Fibroblast of gingiva (primary cell): ENCODE measurements around the gene TEKT3.

Source experiments
- DNase-seq: peaks from one replicate; pipeline ENCODE4 v3.0.0-alpha.2; 2011; ENCODE audit warnings: low read depth

TEKT3 gene

DNA sequence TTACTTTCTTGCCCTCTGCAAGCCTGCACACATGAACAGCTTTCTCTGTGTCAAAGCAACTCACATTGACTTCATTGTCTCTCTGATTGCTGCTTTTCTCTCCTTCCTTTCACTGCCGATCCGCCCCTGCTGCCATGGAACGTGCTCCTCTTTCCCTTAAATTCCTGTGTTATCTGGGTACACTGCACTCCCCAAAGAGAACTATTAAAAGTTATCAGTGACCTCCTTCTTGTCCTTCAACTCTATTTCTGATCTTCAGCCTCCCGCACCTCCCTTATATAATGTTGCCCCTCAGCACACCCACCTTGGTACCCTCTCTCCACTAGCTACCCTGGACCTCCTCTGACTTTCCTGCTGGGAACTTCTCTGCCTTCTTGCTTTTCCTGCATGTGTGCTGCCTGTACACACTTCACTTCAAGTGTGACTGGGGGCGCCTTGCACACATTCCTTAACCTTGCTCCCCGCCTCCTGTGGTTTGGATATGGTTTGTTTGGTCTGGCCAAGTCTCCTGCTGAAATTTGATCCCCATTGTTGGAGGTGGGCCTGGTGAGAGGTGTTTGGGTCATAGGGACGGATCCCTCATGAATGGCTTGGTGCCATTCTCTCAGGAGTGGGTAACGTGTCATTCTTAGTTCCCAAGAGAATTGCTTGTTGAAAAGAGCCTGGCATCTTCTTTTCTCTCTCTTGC lies 49.6 kb downstream of the TEKT3 start:
- DNase-seq, result peak; percentile 46

DNA sequence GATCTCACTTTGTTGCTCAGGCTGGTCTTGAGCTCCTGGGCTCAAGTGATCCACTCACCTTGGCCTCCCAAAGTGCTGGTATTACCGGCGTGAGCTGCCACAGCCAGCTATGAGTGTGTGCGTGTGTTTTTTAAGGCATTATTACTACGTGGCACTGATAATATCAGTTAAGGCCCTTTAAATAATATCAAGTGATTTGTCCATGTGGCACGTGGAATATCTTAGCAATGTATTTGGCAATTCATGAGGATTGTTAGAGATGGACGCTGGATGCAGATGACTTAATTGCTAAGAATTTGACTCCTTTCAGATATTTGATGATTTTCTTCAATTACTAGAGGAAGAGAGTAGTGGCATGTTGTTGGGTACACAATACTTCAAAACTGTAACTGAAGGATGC lies 50.8 kb downstream of the TEKT3 start:
- DNase-seq, result peak; percentile 45

DNA sequence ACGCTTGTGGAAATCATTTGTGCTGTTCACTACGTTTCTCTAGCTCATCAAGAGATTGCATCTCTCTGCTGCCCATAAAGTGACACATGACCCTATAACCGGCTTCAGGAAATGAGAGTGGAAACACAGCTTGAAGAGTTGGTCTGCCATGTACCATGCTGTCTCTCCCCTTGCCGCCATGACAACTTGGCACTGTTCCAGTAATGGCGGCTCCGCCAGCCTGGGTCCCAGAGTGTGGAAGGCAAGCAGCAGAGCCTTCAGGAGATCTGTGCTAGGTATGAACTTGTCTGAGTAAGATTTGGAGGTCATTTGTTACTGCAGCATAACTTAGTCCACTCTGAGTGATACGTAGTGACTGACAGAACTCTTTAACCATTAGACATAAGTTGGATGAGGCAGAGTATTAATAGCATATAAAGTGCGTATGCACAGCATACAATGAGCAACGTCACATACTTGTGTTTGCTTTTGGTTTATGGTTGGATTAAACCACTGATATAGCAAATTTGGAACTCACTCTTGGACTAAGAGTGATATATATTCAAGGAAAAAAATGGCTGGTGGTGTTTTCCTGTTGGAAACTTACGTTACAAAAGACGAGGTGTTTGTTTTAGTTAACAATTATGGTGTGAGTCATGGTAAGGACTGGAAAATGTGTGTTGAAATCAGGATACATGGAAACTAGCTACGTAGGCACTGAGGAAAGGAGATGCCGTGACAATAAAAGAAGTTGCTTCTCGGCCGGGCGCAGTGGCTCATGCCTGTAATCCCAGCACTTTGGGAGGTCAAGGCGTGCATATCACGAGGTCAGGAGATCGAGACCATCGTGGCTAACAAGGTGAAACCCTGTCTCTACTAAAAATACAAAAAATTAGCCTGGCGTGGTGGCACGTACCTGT lies 51.9 kb downstream of the TEKT3 start:
- DNase-seq, result peak; percentile 94

DNA sequence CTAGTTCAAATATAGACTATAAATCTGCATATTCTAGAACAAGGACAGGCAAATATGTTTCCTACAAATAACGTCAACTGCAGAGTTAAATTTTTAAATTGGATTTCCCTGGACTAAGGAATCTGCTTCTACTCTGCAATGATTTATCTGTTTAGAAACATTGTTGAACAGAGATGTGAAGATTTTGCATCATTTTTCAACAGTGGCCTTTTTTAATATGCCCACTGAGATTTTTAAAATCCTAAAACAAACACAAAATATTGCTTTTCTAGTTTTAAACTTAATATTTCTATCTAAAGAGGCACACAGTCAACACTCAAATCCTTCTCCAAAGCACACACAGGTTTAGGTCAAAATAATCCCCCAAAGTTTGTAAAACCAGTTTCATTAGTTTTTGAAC lies 52.5 kb downstream of the TEKT3 start:
- DNase-seq, result no peak

DNA sequence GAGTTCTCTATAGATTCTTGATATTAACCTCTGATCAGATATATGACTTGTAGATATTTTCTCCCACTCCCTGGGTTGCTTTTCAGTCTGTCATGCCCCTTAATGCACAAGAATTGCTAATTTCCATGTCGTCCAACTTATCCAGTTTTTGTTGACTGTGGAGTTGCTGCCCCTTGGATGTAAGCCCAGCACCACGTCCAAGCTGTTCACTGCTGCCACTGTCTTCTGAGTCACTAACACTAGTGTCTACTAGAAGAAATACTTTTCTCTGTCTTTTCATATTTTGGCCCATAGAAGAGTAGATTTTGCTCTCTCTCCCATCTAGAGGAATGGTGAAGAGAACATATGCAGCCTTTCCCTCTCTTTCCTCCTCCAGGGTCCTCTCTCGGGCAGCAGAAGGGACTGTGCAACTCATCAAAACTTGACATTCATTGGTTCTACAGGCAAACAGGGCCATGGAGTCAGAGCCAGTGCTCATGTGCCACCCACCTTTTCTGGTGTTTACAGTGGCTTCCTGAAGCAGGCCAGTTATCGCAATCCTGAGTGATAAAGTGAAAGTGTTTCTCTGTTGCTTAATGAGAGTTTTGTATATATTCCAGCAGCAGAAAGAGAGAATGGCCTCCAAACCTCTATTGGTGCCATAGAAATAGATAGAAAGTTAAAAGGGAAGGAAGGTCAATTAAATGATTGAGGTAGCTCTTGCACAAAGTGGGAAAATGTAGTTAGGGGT lies 53.7 kb downstream of the TEKT3 start:
- DNase-seq, result peak; percentile 20

DNA sequence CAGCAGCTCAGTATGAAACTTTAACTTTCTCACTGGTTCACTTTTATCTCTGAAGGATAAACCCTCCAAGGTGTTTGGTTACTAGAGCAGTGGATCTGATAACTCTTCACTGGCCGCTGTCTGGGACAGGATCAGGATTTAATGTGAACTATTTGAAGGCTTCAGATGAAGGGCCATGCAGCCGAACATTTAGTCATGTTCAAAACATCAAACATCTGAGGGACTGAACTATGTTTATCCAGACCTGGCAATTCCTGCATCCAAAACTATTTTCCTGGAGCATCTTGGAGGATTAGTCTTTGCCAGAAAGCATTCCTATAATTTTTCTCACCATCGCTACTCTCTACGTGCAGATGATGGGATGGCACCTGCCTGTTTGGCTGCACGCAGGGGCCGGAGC lies 55.9 kb downstream of the TEKT3 start:
- no peak for DNase-seq

DNA sequence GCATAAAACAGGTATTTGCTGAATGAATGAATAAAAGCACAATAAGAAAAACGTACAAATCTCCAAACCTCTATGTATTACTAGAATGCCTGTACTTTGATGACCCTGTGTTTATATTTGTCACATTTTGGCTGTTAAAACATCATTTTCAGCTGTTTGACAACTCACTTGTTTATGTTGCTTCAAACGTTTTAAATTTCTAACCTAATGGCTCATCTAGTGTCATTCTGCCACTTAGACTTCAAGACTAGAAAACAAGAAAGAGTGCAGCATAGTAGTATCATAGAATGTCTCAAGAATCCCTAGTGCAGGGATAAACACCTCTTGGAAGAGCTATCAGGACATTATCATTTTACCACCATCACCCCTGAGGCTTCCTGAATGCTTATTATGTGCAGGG lies 56.9 kb downstream of the TEKT3 start:
- no peak for DNase-seq

DNA sequence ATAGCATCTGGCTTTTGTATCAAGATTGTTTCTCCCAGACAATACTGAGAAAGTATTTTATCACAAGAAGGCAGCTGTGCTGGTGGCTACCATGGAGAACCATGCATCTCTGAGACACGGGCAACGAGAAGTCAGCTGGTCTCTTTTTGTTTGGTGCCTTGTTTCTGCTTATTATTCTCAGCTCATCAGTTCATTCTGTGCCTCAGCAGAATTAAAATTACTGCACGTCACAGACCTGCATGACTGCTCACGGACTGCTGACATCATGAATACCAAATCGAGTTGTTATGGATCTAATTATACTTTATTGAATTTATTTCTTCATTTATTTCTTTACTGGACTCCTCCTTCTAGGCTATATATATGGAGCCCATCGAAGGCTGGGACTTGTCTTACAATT lies 57.3 kb downstream of the TEKT3 start:
- DNase-seq, result no peak

DNA sequence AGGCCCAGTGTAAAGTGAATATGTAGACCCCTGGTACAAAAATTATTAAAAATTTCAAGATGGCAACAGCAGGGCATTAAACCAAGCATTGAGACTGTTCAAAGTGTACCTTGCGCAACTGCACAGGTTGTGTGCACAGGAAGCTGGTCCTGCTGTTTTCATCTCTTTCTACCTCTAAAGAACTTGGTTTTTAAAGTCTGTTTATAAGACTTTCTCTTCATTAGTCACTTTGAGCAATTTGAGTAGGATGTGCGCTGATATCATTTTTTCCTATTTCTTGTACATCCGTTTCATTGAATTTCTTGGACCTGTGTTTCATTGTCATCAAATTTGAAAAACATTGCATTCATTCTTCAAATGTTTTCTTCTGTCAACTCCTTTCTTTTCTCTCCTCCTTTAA lies 59.5 kb downstream of the TEKT3 start:
- DNase-seq, result no peak

DNA sequence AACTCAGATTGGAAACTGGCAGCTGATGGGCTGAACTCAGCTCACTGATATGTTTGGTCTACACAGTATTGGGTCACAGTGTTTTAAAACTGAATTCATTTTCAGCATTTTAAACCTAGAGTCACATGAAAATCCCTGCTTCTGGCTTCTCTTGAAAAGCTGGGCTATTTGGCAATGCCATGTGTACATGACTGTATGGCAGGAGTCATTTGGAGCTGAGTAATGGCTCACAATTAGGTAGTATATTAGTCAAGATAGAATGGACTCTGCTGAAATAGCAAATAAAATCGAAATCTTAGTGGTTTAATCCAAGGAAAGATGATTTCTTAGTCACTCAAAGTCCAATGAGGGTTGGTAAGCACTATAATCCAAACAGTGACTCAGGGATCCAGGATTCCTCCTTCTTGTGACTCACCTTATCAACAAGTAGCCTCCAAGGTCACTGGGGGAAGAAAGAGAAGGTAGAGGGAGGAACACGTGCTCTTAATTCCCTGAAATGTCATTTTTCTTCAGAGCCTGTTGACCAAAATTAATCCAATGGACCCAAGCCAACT lies 62.4 kb downstream of the TEKT3 start:
- DNase-seq, result peak; percentile 86

DNA sequence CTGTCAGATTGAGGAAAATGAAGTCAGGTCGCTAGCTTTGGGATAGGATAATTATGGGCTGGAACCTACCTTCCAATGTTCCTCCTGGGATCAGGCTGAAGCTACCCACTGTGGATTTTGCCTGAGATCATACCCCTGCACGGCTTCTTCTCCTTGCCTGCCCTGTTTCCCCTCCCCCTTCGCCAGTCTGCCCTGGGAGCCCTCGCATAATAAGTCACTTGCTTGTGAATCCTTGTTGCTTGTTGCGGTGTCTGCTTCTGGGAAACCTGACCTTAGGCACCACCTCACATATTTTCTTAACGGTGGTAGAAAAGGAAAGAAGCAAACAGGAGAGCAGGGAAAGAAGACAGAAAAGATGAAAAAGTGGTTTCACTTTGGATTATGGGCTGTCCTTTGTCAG lies 63.0 kb downstream of the TEKT3 start:
- no peak for DNase-seq

DNA sequence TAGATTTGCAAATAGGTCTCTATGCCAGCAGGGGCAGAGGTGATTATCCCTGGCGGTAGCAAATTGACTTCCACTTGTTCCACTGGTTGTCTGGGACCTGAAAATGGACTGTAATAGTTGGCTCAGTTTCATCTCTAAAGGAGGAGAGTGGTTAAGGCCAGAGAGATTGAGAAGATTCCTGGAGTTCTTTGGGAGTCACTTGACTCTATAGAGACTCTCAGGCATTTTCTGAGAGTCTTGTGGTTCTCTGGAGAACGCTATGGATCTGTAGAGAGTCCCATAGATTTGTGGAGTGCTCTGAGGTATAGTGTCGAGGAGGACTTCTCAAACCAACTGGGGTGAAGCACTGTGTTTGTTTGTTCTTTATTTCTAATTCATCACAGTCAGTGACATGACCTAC lies 67.4 kb downstream of the TEKT3 start:
- DNase-seq, result no peak

DNA sequence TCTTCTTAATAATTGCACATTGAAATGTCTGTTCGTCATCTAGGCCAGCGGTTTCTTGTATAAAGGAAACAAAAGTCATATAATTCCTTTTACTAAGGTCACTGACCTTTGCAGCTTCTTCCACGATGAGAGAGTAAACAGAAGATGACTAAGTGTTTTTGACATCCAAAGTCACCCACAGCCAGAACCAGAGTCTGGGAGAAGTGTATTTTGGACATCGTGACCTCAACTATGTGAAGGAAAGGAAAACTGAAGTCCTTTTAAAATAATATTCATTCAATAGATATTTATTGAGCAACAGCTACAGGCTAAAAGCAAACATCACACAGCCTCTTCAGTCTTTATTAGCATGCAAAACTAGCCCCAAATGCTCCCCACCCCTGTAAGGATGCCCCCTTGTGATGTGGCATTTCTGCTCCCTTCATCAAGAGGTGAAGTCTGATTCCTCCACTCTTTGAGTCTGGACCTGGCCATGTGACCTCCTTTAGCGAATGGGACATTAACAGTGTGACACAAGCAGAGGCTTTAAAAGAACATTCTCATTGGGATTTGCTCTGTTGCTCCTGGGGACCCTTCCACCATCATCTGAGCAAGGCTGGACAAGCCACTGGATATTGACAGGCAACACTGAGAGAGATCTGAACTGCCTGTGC lies 68.1 kb downstream of the TEKT3 start:
- DNase-seq, result peak; percentile 95

DNA sequence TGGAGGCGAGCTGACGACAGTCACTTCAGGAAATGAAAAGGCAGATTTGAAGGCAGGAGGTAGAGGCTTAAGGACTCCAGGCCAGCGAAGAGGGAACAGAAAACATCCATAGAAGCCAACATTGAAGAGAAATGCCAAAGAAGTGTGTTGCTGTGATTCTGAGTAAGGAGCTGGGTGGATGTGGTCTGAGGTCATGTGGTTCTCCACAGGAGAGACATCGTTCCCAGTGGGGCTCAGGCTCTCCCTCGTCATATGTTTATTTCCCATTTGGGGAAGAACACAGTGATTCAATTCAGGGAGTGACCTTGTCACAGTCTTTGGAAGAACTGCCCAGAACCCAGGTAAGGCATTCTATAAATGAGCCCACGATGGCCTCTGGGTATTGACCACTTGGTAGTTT lies 69.7 kb downstream of the TEKT3 start:
- DNase-seq, result no peak

DNA sequence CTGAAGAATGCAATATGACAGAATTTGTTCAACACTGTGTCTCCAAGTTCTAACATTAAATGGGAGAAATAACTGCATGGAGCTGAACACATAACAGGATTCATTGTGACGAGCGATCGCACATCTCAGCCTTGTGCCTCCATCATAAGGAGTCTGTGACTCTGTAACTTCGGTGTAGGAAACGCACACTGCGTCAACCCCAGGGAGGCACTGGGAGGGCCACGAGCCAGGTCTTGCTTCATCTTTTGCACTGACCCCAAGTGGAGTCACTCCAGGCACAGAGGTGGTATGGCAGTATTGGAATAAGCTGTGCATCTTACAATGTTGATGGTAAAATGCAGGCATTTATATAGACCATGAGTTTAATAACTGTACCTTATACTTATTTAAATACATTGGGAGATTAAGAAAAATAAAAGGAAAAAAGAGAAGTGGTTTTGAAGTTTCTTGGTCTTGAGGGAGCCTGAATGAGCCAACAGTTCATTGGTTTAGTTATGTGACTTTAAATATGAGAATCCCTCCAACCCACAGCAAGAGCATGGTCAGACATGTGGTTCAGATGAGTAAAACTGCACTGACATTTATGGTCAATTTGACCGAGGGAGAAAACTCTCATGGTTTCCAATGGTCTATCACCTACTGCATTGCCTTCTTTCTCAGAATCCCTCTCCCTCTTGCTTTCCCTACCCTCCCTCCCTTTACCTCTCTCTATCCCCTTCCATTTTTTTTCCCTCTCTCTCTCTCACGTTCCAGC lies 70.6 kb downstream of the TEKT3 start:
- DNase-seq, result no peak

DNA sequence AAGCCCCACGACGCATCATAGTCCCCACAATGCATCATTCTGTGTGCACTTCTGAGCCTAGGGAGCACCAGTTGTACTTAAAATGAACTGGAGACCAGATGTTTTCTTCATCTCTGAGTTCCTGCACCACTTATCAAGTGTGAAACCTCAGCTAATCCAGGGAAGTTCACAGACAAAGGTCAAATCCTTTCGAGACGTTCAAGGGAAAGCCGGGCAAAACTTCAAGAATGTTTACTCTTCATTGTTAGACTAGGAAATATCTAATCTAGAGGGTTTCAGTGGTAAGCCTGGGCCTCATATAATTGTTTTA lies 71.7 kb downstream of the TEKT3 start:
- no peak for DNase-seq

DNA sequence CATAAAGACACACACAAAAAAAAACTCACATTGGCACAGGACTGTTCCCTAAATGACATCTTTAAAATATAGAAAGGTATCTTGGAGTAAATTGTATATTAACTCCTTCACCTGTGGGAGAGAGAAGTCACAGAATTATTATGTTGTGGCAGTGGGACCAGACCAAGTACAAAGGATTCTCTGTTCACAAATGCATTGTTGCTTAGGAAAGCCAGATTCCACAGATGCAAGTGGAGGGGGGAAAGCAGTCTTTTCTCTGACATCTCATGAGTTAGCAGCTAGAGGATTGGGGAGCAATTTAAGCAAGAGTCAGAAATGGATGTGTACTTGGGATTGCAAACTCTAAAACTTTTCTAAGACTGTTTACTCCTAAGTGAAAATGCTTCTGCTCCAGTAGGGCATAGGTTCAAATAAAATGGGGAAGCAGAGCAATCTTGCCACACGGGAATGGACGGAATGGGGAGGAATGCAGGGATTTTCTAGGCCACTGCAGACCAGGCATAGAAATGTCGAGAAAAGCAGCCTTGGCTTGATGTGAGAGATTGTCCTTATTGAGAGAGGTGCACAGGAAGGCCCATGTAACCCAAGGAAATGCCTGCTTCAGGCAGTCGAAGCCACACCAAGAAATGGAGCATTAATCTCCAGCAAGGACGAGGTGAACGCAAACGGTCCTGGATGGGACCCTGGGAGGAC lies 72.2 kb downstream of the TEKT3 start:
- DNase-seq, result no peak

DNA sequence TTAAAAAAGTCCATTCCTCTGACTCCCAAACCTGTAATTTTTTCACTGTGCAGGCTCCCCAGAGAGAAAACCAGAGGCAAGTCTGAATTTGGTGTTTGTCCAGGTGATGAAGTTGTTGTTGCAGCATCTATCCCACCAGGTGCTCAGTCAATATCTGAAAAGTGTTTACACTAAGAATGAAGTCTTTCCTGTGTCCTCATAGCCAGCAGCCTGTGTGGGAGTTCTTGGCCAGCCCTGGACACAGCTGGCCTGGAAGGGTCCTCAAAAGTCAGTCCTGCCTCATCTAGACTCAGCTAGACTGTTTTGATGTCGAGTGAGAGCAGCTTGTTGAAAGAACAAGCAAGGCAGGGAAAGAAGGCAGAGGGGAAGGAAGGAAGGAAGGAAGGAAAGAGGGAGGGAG lies 72.9 kb downstream of the TEKT3 start:
- no peak for DNase-seq

DNA sequence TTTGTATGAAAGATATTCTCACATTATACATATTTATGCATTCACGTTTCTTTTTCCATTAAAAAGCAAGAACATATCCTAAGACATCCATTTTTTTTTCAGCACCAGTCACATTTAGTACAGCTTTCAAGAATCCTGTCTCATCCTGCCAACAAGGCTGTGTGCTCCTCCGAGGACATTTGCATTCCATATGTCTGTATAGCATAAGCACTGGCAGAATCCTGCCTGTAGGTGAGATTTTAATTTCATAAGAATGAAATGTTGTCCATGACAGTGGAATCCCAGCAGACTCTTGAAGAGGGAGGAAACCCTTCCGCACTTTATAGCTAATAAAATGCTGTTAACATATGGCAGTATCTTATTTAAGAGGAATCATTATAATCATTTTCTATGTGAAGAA lies 73.4 kb downstream of the TEKT3 start:
- no peak for DNase-seq

DNA sequence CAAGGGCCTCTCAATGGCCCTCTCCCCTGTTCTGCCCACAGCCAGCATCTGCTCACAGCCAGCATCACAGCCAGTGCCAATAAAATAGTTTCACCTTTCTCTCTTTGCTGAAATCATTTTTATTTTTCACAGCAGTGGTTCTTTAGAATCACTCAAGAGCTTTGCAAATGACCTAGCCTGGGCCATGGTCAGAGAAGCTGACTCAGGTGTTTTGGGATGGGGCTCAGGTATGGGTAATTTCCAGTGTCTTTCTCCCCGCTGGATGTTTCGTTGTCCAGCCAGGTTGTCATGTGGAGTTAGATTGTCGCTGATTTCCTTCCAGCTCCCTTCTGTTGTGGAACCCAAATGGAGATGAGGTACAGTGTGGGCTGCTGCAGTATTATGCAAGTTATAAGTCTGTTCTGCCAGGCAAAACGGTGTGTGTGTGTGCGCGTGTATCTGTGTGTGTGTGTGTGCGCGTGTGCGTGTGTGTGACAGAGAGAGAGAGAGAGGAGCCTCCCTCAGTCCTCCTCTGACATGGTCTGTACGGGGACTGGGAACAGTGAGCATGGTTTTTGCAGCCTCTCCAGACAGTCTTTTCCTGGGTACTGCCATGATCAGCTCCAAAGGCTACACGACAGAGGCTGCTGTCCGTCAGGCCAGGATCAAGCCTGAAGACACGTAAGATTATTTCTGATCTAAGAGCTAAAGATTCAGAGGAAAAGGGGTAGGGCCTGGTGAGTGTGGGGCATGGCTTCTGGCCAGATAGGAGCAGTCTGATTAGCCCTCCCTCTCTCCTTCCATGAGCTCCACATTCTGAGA lies 74.9 kb downstream of the TEKT3 start:
- DNase-seq, result no peak
